Embryonic facial prominence (tissue), 1 donor: ENCODE results near the gene DHRSX.
"Not testable (repeated sequence)": the region's sequence is repeated elsewhere in the genome, so short reads cannot be mapped to it uniquely, and the experiment has no call there.

Experiments used
- DNase-seq: peaks from one replicate; pipeline ENCODE4 v3.0.0-alpha.2; 2016; ENCODE audit errors: extremely low spot score

The DHRSX gene

GRCh38 chrX:2474963-2475726, 25.6 kb downstream of the DHRSX start:
- no peak for DNase-seq

DNA sequence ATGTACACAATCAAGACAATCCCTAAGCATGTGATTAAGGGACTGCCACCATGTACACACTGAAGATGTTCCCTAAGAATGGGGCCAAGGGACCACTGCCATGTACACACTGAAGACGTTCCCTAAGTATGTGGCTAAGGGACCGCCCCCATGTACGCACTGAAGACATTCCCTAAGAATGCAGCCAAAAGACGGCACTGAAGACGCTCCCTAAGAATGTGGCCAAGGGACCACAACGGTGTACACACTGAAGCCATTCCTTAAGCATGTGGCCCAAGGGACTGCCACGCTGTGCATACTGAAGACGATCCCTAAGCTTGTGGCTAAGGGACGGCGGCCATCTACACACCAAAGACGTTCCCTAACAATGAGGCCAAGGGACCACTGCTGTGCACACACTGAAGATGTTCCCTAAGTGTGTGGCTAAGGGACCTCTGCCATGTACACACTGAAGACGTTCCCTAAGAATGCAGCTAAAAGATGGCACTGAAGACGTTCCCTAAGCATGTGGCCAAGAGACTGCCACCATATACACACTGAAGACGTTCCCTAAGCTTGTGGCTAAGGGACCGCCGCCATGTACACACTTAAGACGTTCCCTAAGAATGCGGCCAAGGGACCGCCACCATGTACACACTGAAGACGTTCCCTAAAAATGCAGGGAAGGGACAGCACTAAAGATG, 26.4 kb downstream of the DHRSX start:
- DNase-seq, result no peak

DNA sequence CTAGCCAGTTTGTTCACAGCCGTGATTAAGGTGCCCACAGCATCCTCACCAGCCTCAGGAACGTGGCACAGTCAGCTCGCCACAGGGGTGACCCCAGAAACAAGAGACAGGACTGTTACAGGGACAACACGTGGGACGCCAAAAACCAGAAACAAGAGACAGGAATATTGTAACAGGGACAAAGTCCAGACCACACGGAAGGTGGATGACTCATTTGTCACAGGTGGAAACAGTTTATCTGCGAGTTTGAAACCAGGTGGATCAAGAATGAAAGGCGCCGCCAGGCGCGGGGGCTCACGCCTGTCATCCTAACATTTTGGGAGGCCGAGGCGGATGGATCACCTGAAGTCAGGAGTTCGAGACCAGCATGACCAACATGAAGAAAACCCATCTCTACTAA, 27.7 kb downstream of the DHRSX start:
- DNase-seq, result not testable (repeated sequence)

DNA sequence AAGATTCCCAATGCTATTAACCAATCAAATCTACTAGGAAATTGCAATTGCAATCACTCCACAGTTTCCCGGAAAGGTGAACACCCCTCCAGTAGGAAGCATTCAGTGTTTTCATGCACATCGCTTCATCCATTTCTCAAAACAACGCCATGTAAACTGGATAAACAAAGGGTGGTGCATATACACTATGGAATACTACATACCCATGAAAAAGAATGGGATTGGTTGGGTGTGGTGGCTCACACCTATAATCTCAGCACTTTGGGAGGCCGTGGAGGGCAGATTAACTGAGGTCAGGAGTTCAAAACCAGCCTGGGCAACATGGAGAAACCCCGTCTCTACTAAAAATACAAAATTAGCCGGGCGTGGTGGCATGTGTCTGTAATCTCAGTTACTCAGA, 29.1 kb downstream of the DHRSX start:
- DNase-seq, result no peak

DNA sequence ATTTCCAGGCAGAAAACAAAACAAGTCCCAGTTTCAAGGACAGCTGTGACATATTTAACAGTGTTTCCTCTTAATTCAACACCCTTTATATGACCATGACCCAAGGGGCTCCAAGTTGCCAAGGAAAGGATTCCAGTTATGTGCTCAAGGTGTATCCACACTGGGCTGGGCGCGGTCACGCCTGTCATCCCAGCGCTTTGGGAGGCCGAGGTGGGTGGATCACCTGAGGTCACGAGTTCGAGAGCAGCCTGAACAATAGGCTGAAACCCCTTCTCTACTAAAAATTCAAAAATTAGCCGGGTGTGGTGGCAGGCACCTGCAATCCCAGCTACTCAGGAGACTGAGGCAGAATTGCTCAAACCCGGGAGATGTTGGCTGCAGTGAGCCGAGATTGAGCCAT, 29.6 kb downstream of the DHRSX start:
- DNase-seq, result not testable (repeated sequence)

DNA sequence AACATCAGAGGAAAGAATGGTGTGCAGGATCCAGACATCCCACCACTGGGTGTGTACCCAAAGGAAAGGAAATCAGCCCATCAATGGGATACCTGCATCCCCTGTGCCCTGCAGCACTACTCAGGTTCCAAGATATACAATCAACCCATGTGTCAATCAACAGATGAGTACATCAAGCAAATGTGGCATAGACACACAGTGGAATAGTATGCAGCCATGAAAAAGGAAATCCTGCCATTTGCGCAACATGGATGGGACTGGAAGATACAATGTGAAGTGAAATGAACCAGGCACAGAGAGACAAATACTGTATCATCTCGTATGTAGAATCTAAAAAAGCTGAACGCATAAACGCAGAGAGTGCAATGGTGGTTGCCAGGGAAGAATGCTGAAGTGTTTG, 30.9 kb downstream of the DHRSX start:
- DNase-seq, result not testable (repeated sequence)

DNA sequence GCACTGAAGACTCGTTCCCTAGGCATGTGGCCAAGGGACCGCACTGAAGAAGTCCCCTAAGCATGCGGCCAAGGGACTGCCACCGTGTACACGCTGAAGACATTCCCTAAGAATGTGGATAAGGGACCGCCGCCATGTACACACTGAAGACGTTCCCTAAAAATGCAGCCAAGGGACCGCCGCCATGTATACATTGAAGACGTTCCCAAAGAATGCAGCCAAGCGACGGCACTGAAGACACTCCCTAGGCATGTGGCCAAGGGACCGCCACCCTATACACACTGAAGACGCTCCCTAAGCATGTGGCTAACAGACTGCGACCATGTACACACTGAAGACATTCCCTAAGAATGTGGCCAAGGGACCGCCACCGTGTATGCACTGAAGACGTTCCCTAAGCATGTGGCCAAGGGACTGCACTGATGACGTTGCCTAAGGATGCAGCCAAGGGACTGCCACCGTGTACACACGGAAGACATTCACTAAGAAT, 31.5 kb downstream of the DHRSX start:
- DNase-seq, result no peak

- DNase-seq, result no peak
Observed at GRCh38 chrX:2468261-2469195, 32.2 kb downstream of the DHRSX start.

- DNase-seq, result no peak
Observed at GRCh38 chrX:2466876-2467656, 33.7 kb downstream of the DHRSX start.

GRCh38 chrX:2464677-2465166, 36.1 kb downstream of the DHRSX start:
- DNase-seq, result no peak

DNA sequence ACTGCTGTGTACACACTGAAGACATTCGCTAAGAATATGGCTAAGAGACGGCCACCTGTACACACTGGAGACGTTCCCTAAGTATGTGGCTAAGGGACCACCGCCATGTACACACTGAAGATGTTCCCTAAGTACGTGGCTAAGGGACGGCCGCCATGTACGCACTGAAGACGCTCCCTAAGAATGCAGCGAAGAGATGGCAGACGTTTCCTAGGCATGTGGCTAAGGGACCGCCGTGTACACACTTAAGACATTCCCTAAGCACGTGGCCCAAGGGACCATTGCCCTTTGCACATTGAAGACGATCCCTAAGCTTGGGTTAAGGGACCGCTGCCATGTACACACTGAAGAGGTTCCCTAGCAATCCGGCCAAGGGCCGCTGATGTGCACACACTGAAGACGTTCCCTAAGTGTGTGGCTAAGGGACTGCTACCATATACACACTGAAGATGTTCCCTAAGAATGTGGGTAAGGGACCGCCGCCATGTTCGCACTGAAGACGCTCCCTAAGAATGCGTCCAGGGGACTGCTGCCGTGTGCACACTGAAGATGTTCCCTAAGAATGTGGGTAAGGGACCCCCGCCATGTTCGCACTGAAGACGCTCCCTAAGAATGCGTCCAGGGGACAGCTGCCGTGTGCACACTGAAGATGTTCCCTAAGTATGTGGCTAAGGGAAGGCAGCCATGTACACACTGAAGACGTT, 36.7 kb downstream of the DHRSX start:
- DNase-seq, result no peak

GRCh38 chrX:2463481-2463880, 37.3 kb downstream of the DHRSX start:
- DNase-seq, result not testable (repeated sequence)

DNA sequence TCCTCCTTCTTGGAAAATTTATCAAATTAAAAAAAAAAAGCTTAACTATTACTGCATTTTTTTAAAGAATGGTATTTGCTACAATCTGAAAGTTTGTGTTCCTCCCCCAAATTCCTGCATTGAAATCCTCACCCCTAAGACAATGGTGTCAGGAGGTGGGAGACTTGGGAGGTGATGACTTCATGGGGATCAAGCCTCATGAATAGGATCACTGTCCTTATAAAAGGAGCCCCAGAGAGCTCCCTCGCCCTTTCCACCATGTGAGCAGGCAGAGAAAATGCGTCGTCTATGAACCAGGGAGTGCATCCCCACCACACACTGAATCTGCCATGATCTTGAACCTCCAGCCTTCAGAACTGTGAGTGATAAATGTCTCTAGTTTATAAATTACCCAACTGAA, 38.0 kb downstream of the DHRSX start:
- DNase-seq, result no peak

GRCh38 chrX:2462074-2462473, 38.7 kb downstream of the DHRSX start:
- no peak for DNase-seq

GRCh38 chrX:2461711-2462016, 39.1 kb downstream of the DHRSX start:
- DNase-seq, result no peak

- DNase-seq, result not testable (repeated sequence)
Observed at GRCh38 chrX:2460821-2461710, 39.7 kb downstream of the DHRSX start.

DNA sequence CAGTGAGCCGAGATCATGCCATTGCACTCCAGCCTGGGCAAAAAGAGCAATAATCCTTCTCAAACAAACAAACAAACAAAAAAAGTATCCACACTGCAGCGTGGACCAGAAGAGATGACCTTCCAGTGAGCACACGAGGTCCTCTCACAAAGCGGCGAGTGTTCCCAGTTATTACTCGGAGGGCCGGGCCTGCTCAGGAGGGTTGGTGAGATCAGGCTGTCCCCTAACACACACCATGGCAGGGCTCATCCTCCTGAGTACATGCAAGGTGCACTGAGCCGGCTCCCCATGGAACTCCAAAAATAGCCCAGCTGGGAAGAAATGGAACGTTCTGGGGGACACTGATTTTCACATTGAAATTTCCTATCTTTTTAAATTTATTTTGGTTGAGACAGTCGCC, 40.7 kb downstream of the DHRSX start:
- DNase-seq, result not testable (repeated sequence)

DNA sequence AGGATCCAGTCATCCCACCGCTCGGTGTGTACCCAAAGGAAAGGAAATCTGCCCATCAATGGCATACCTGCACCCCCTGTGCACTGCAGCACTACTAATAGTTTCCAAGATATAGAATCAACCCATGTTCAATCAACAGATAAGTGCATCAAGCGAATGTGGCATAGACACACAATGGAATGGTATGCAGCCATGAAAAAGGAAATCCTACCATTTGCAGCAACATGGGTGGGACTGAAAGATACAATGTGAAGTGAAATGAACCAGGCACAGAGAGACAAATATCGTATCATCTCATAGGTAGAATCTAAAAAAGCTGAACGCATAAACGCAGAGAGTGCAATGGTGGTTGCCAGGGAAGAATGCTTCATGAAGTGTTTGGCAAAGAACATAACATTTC, 42.5 kb downstream of the DHRSX start:
- DNase-seq, result no peak

- no peak for DNase-seq
Observed at GRCh38 chrX:2457289-2458133, 43.3 kb downstream of the DHRSX start.
